PC-9 (cell line): Measurements from ENCODE around the gene GBGT1. TPM values are rescaled to one million over a fixed set of nuclear protein-coding genes. Genes with fewer than 3 reads are reported as not detected.

ENCODE experiments used
- BruUV-seq: library from RNA; stranded (reverse); fragments of 400-500 nt; replicated peaks from 2 replicates; lab custom pipeline; 2021; lab: Mats Ljungman, UMichigan
- CTCF ChIA-PET: fragments of 300-600 bp; sonication (Branson Sonifier 250); formaldehyde crosslinking; loops from one replicate; lab custom pipeline; 2022; ENCODE audit warnings: antibody characterized with exemption; lab: Charles Lee
- POLR2A ChIA-PET: fragments of 300-600 bp; sonication (Branson Sonifier 250); formaldehyde crosslinking; loops from one replicate; lab custom pipeline; 2022; ENCODE audit warnings: antibody characterized with exemption; ENCODE audit not compliant: unreplicated experiment; lab: Charles Lee
- DNase-seq, 2 experiments: peaks; one replicate each; pipeline versions ENCODE4 v3.0.0 to v3.0.0-alpha.2; 2015 to 2022; ENCODE audit warnings: mixed read lengths in 1 of 2
- H2AFZ ChIP-seq: fragments of 200-600 bp; sonication (generic); 2 replicates; pipeline ENCODE4 v1.8.1; 2017; ENCODE audit warnings: antibody characterized with exemption
- H3F3A ChIP-seq: fragments of 200-600 bp; sonication (generic); 2 replicates; pipeline ENCODE4 v1.8.1; 2017; ENCODE audit warnings: antibody characterized with exemption, mild to moderate bottlenecking, low read depth; ENCODE audit not compliant: insufficient read depth
- H3K27ac ChIP-seq: fragments of 200-600 bp; sonication (generic); 2 replicates; pipeline ENCODE4 v1.6.1; 2016; ENCODE audit warnings: mixed run types
- H3K27me3 ChIP-seq: fragments of 200-600 bp; sonication (generic); 2 replicates; pipeline ENCODE4 v1.6.1; 2016; ENCODE audit warnings: low read depth, mixed run types; ENCODE audit not compliant: insufficient read depth
- H3K36me3 ChIP-seq: fragments of 200-600 bp; sonication (generic); 2 replicates; pipeline ENCODE4 v1.6.1; 2016; ENCODE audit warnings: low read depth, mixed run types
- H3K4me1 ChIP-seq: fragments of 200-600 bp; sonication (generic); replicated peaks from 2 replicates; pipeline ENCODE4 v1.6.1; 2016; ENCODE audit warnings: mixed run types; ENCODE audit not compliant: insufficient read depth
- H3K4me2 ChIP-seq: fragments of 200-600 bp; sonication (generic); 2 replicates; pipeline ENCODE4 v1.6.1; 2017; ENCODE audit warnings: mixed run types
- H3K4me3 ChIP-seq: fragments of 200-600 bp; sonication (generic); 2 replicates; pipeline ENCODE4 v1.6.1; 2016; ENCODE audit warnings: mixed run types
- H3K79me2 ChIP-seq: fragments of 200-600 bp; sonication (generic); 2 replicates; pipeline ENCODE4 v1.6.1; 2017; ENCODE audit warnings: low read depth, mixed run types
- H3K9me2 ChIP-seq: fragments of 200-600 bp; sonication (generic); 2 replicates; pipeline ENCODE4 v1.8.1; 2017; ENCODE audit warnings: mild to moderate bottlenecking; ENCODE audit not compliant: insufficient read depth
- H3K9me3 ChIP-seq: fragments of 200-600 bp; sonication (generic); 2 replicates; pipeline ENCODE4 v1.8.1; 2016; ENCODE audit warnings: low read depth; ENCODE audit not compliant: insufficient read depth
- H4K20me1 ChIP-seq: fragments of 200-600 bp; sonication (generic); 2 replicates; pipeline ENCODE4 v1.8.1; 2017; ENCODE audit not compliant: insufficient read depth
- CTCF ChIP-seq: fragments of 200-600 bp; sonication (generic); conservative IDR thresholded peaks from 2 replicates; pipeline ENCODE4 v1.6.1; 2017; ENCODE audit warnings: mixed run types, antibody characterized with exemption, mild to moderate bottlenecking, moderate library complexity
- EZH2 ChIP-seq: fragments of 200-600 bp; sonication (generic); IDR thresholded peaks from 2 replicates; pipeline ENCODE4 v1.8.0; 2017; ENCODE audit warnings: antibody characterized with exemption, low read depth
- intact Hi-C: fragments of 100-400 bp; cut with micrococcal nuclease; formaldehyde crosslinking; loops from one replicate; pipeline ENCODE4 v1.10.0; 2022; ENCODE audit not compliant: unreplicated experiment
- total RNA-seq: library from RNA; stranded (reverse); gene quantifications from 2 replicates; pipeline ENCODE4 v1.2.3, GENCODE V29; 2021

The GBGT1 gene
- total RNA-seq, 1 experiment from 2014 or later = 1.2 TPM

- H3F3A ChIP-seq = peaks cover 12% of the 10 kb centered on the region; the same call in 1 of the 2 replicates
- no peaks in the 10 kb centered on the region for H3K9me3 ChIP-seq
- H2AFZ ChIP-seq = no peak overlapping the region
- BruUV-seq = no TSS peak
- no peaks in the 10 kb centered on the region for H3K9me2 ChIP-seq
- H3K4me2 ChIP-seq = no peak overlapping the region
- H4K20me1 ChIP-seq = peaks cover 10% of the 10 kb centered on the region; the same call in 1 of the 2 replicates
- H3K4me1 ChIP-seq = peaks cover 28% of the 10 kb centered on the region
- ChIA-PET POLR2A (no interaction called here), CTCF (interaction anchor here (0.6 kb wide), 1 partner anchor 118 kb away, joined by 5 read pairs; no protein-coding TSS in a partner anchor)
- TF ChIP-seq EZH2 (no peak), CTCF (no peak)
- H3K36me3 ChIP-seq = no peaks in the 10 kb centered on the region
- no peak for DNase-seq
- H3K4me3 ChIP-seq = no peak overlapping the region
- no peaks in the 10 kb centered on the region for H3K27me3 ChIP-seq
- H3K27ac ChIP-seq = no peak overlapping the region
- no peaks in the 10 kb centered on the region for H3K79me2 ChIP-seq
- intact Hi-C loops = no loop called here
Observed at GRCh38 chr9:133122935-133123611, 40.6 kb downstream of the GBGT1 start.

GRCh38 chr9:133122605-133122934 lies 41.1 kb downstream of the GBGT1 start:
- Histone ChIP-seq H3K9me3 (no peaks in the 10 kb centered on the region), H3K27ac (no peak overlapping the region), H3K4me1 (peaks cover 23% of the 10 kb centered on the region), H3F3A (peaks cover 12% of the 10 kb centered on the region; the same call in 1 of the 2 replicates), H2AFZ (no peak overlapping the region), H3K79me2 (no peaks in the 10 kb centered on the region), H3K9me2 (no peaks in the 10 kb centered on the region), H3K36me3 (no peaks in the 10 kb centered on the region), H3K27me3 (no peaks in the 10 kb centered on the region), H4K20me1 (peaks cover 15% of the 10 kb centered on the region; the same call in 1 of the 2 replicates), H3K4me2 (no peak overlapping the region), H3K4me3 (no peak overlapping the region)
- BruUV-seq = no TSS peak
- intact Hi-C loops = no loop called here
- ChIA-PET CTCF (interaction anchor here (0.5 to 0.6 kb wide), 2 partner anchors 118 to 228 kb away, joined by 5 read pairs; no protein-coding TSS in a partner anchor), POLR2A (no interaction called here)
- DNase-seq = no peak
- TF ChIP-seq CTCF (no peak), EZH2 (no peak)

- CTCF ChIA-PET = interaction anchor here (0.5 to 0.6 kb wide), 2 partner anchors 119 to 229 kb away, joined by 5 read pairs; no protein-coding TSS in a partner anchor
- Histone ChIP-seq H4K20me1 (peaks cover 17% of the 10 kb centered on the region; the same call in 1 of the 2 replicates), H3K27me3 (no peaks in the 10 kb centered on the region), H3K4me1 (peaks cover 18% of the 10 kb centered on the region), H3K79me2 (no peaks in the 10 kb centered on the region), H2AFZ (no peak overlapping the region), H3K9me3 (no peaks in the 10 kb centered on the region), H3F3A (peaks cover 12% of the 10 kb centered on the region; the same call in 1 of the 2 replicates), H3K4me3 (no peak overlapping the region; the same call in 1 of the 2 replicates), H3K27ac (peak overlapping the region; percentile 64), H3K9me2 (no peaks in the 10 kb centered on the region), H3K4me2 (peak overlapping the region; percentile 69), H3K36me3 (no peaks in the 10 kb centered on the region)
- intact Hi-C loops = loop anchor here (1.0 kb wide), 2 partner anchors 19 to 22 kb away; no protein-coding TSS in a partner anchor
- DNase-seq = no peak
- POLR2A ChIA-PET = no interaction called here
- TF ChIP-seq CTCF (no peak), EZH2 (no peak)
- no TSS peak for BruUV-seq
Observed at GRCh38 chr9:133121915-133122550, 41.7 kb downstream of the GBGT1 start.
